DND-41 (cell line): ENCODE results near the gene ACSF3.

ENCODE experiments used
- EZH2 ChIP-seq: IDR thresholded peaks from 3 replicates; pipeline ENCODE4 v1.6.1; 2012; ENCODE audit warnings: borderline replicate concordance, low read depth, mild to moderate bottlenecking, moderate library complexity, low read length, inconsistent platforms; ENCODE audit not compliant: severe bottlenecking
- TF ChIP-seq, protein P1 (sequence below): IDR thresholded peaks from 2 replicates; pipeline ENCODE4 v1.5.1; 2012; ENCODE audit warnings: borderline replicate concordance, low read length, moderate library complexity, mild to moderate bottlenecking; ENCODE audit not compliant: poor library complexity, severe bottlenecking; ENCODE audit errors: extremely low read depth

- TF ChIP-seq, protein P1, sequence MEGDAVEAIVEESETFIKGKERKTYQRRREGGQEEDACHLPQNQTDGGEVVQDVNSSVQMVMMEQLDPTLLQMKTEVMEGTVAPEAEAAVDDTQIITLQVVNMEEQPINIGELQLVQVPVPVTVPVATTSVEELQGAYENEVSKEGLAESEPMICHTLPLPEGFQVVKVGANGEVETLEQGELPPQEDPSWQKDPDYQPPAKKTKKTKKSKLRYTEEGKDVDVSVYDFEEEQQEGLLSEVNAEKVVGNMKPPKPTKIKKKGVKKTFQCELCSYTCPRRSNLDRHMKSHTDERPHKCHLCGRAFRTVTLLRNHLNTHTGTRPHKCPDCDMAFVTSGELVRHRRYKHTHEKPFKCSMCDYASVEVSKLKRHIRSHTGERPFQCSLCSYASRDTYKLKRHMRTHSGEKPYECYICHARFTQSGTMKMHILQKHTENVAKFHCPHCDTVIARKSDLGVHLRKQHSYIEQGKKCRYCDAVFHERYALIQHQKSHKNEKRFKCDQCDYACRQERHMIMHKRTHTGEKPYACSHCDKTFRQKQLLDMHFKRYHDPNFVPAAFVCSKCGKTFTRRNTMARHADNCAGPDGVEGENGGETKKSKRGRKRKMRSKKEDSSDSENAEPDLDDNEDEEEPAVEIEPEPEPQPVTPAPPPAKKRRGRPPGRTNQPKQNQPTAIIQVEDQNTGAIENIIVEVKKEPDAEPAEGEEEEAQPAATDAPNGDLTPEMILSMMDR, result no peak
- no peak for TF ChIP-seq EZH2
These were observed 42.5 kb downstream of the ACSF3 start for GRCh38 chr16:89135971-89136765.
